Progenitor cell of endocrine pancreas (in vitro differentiated cells): Measurements from ENCODE around the gene DDX39B. TPM values are rescaled to one million over a fixed set of nuclear protein-coding genes. Genes with fewer than 3 reads are reported as not detected.
"Not testable (repeated sequence)": the region's sequence is repeated elsewhere in the genome, so short reads cannot be mapped to it uniquely, and the experiment has no call there.

Experiments used
- DNase-seq: peaks from one replicate; pipeline ENCODE4 v3.0.0; 2021; ENCODE audit warnings: low spot score; ENCODE audit not compliant: unreplicated experiment
- H3K27ac Mint-ChIP-seq: 2 replicates; pipeline ENCODE4 v1.8.0; 2021; ENCODE audit warnings: mild to moderate bottlenecking, moderate library complexity, mixed read lengths
- H3K27me3 Mint-ChIP-seq: 2 replicates; pipeline ENCODE4 v1.8.0; 2021; ENCODE audit warnings: mixed read lengths
- H3K36me3 Mint-ChIP-seq: 2 replicates; pipeline ENCODE4 v1.8.0; 2022; ENCODE audit warnings: mixed read lengths; ENCODE audit not compliant: insufficient read depth
- H3K4me1 Mint-ChIP-seq: 2 replicates; pipeline ENCODE4 v1.8.0; 2021; ENCODE audit warnings: low read depth, mixed read lengths
- H3K4me3 Mint-ChIP-seq: 2 replicates; pipeline ENCODE4 v1.8.0; 2021; ENCODE audit warnings: low read depth, mild to moderate bottlenecking, moderate library complexity, mixed read lengths
- H3K9me3 Mint-ChIP-seq: 2 replicates; pipeline ENCODE4 v1.8.0; 2021; ENCODE audit warnings: low read depth, mixed read lengths
- CTCF ChIP-seq: fragments of 200-600 bp; sonication (generic); IDR thresholded peaks from one replicate; pipeline ENCODE4 v1.5.0; 2021; ENCODE audit warnings: antibody characterized with exemption, mild to moderate bottlenecking; ENCODE audit not compliant: unreplicated experiment
- long read RNA-seq: library from polyadenylated mRNA; unstranded; transcript quantifications from one replicate; pipeline ENCODE4 v2.0.0, GENCODE V29; 2020
- total RNA-seq: library from RNA; stranded (reverse); gene quantifications from 2 replicates; pipeline ENCODE4 v1.2.1, GENCODE V29; 2021

DDX39B gene
- total RNA-seq, result 766 and 810 TPM in 2 replicates
- long read RNA-seq, full-length matches to known transcripts, result 640 of 792 reads
- long read RNA-seq, partial matches to known transcripts, result 101 of 792 reads
- long read RNA-seq, other reads (novel, unspliced or antisense), result 51 of 792 reads

GRCh38 chr6:31541658-31542521, at the start of gene DDX39B:
DDX39B (minus strand) TSS chr6:31542003; CDS start chr6:31540532, 1,471 bp downstream.
- Mint-ChIP-seq H3K27ac (peak within 1 kb of the TSS; percentile 98), H3K36me3 (peaks cover 30% of the 10 kb centered on the region), H3K9me3 (no peaks in the 10 kb centered on the region), H3K4me3 (peak within 1 kb of the TSS; percentile 99), H3K4me1 (peaks cover 35% of the 10 kb centered on the region), H3K27me3 (no peaks in the 10 kb centered on the region)
- peak; percentile 84 for DNase-seq
- no peak for TF ChIP-seq CTCF

GRCh38 chr6:31590691-31591090, 48.9 kb upstream of the DDX39B start:
- not testable (repeated sequence) for DNase-seq, H3K4me3 Mint-ChIP-seq, H3K36me3 Mint-ChIP-seq, H3K4me1 Mint-ChIP-seq, H3K9me3 Mint-ChIP-seq, H3K27ac Mint-ChIP-seq
- H3K27me3 Mint-ChIP-seq, result peaks cover 16% of the 10 kb centered on the region

GRCh38 chr6:31588871-31589650, 47.3 kb upstream of the DDX39B start:
- H3K9me3 Mint-ChIP-seq, result no peaks in the 10 kb centered on the region
- H3K4me1 Mint-ChIP-seq, result no peaks in the 10 kb centered on the region
- TF ChIP-seq CTCF, result no peak
- H3K36me3 Mint-ChIP-seq, result no peaks in the 10 kb centered on the region
- H3K27me3 Mint-ChIP-seq, result peaks cover 18% of the 10 kb centered on the region
- H3K4me3 Mint-ChIP-seq, result no peak overlapping the region
- DNase-seq, result no peak
- no peak overlapping the region for H3K27ac Mint-ChIP-seq

DNA sequence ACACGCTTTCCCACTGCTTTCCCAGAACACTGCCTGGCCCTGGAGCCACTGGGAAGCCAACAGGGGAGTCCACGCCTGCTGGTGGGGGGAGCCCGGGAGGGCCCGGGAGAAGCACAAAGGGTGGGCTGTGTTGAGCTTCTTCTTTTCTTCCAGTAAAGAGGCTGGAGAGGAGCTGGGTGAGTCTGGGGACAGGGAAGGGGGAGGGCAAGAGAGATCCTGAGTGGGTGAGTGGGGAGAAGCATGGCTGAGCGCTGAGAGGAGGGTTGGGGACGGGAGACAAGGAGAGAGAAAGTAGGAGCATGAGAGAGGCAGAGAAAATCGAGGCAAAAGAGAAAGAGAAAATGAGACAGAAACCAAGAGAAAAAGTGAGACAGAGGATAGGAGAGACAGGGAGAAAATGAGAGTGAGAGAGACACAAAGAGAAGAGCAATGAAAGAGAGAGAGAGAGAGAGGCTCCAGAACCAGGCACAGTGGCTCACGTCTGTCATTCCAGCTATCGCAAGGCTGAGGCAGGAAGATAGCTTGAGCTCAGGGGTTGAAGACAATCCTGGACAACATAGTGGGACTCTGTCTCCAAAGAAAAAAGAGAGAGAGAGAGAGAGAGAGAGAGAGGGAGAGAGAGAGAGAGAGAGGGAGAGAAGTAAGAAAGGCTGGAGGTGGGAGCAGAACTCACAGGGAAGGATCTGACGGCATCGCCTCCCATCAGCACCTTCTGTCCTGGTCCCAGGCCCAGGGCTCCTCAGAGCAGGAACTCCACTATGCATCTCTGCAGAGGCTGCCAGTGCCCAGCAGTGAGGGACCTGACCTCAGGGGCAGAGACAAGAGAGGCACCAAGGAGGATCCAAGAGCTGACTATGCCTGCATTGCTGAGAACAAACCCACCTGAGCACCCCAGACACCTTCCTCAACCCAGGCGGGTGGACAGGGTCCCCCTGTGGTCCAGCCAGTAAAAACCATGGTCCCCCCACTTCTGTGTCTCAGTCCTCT, 46.3 kb upstream of the DDX39B start:
- H3K27ac Mint-ChIP-seq, result no peak overlapping the region
- no peaks in the 10 kb centered on the region for H3K9me3 Mint-ChIP-seq
- H3K36me3 Mint-ChIP-seq, result no peaks in the 10 kb centered on the region
- peaks cover 18% of the 10 kb centered on the region for H3K27me3 Mint-ChIP-seq
- no peak overlapping the region for H3K4me3 Mint-ChIP-seq
- H3K4me1 Mint-ChIP-seq, result no peaks in the 10 kb centered on the region
- no peak for TF ChIP-seq CTCF
- DNase-seq, result no peak

- H3K27ac Mint-ChIP-seq, result no peak overlapping the region
These were observed 44.9 kb upstream of the DDX39B start for GRCh38 chr6:31586599-31587281.

More at GRCh38 chr6:31586599-31587281, 44.9 kb upstream of the DDX39B start:
- no peak for TF ChIP-seq CTCF
- Mint-ChIP-seq H3K27me3 (peaks cover 28% of the 10 kb centered on the region), H3K4me3 (no peak overlapping the region), H3K9me3 (no peaks in the 10 kb centered on the region), H3K4me1 (peaks cover 2% of the 10 kb centered on the region), H3K36me3 (no peaks in the 10 kb centered on the region)
- DNase-seq, result no peak
